ENCODE data around the gene SPEF2.

DNA sequence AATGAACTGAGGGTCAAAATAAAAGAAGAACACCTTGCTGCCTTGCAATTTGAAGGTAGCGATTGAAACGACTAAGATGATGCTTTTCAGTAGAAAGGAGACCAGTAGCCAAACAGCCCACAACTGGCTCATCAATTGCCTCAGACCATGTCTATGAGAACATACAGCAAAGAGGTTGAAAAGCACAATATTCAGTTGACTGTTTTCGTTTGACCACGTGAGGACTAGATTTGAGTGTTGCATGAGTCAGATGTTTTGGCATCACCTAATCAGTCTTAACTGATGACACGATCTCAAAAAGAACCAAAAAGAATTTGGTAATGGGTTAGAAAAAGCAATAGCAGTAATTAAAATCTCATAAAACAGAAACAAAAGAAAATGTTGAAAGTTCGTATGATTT lies 156.3 kb downstream of the SPEF2 start:
- TF ChIP-seq, protein P1, sequence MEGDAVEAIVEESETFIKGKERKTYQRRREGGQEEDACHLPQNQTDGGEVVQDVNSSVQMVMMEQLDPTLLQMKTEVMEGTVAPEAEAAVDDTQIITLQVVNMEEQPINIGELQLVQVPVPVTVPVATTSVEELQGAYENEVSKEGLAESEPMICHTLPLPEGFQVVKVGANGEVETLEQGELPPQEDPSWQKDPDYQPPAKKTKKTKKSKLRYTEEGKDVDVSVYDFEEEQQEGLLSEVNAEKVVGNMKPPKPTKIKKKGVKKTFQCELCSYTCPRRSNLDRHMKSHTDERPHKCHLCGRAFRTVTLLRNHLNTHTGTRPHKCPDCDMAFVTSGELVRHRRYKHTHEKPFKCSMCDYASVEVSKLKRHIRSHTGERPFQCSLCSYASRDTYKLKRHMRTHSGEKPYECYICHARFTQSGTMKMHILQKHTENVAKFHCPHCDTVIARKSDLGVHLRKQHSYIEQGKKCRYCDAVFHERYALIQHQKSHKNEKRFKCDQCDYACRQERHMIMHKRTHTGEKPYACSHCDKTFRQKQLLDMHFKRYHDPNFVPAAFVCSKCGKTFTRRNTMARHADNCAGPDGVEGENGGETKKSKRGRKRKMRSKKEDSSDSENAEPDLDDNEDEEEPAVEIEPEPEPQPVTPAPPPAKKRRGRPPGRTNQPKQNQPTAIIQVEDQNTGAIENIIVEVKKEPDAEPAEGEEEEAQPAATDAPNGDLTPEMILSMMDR (conservative IDR thresholded peaks at IDR 0.05; ENCODE audit: low read depth in 2 of 2): no peak
- TF ChIP-seq POLR2AphosphoS5 (IDR thresholded peaks at IDR 0.05; ENCODE audit: low read depth) (no peak), ZNF331 (CRISPR knock-in tag; IDR thresholded peaks at IDR 0.05; ENCODE audit: low read depth) (no peak), ETS1 (IDR thresholded peaks at IDR 0.05) (no peak)
